ENCODE results near the gene FRA10AC1.
"Not testable (repeated sequence)": the region's sequence is repeated elsewhere in the genome, so short reads cannot be mapped to it uniquely, and the experiment has no call there.

The FRA10AC1 gene

DNA sequence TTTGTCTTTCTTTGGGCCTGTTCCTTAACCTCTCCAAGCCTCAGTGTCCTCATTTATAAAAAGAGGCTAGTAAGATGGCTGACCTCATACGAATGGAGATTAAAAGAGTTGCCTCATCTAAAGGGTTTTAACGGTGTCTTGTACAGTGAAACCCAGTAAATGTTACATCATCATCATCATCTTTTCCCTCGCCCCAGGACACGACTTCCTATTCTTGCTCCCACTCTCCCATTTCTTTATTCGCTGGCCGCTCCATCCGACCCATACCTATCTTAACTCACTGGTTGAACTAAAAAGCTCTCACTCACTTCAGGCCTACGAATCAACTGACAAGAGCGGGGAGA is 554 bp downstream of the FRA10AC1 start:
- no peak for DNase-seq

DNA sequence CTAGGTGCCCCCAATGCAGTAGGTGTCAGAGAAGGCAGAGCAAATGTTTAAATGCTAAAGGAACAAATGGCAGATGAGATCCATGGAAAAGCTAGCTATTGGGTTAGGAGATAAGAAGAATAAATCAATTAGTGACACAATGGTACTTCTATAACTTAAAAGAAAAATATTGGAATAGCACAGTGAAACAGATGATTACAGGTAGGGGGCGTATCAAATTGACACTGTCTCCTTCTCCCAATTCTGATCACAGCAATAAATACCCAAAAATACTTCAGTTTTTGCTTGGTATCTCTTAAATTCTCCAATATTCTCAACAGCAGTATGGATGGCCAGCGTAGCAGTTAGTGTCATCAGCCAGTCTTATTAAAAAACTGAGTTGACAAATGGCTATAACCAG is 5.2 kb downstream of the FRA10AC1 start:
- DNase-seq, result no peak

DNA sequence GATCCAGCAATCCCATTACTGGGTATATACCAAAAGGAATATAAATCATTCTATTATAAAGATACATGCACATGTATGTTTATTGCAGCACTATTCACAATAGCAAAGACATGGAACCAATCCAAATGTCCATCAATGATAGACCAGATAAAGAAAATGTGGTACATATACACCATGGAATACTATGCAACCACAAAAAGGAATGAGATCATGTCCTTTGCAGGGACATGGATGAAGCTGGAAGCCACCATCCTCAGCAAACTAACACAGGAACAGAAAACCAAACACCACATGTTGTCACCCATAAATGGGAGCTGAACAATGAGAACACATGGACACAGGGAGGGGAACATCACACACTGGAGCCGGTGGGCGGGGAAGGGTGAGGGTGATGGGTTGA is 5.8 kb downstream of the FRA10AC1 start:
- not testable (repeated sequence) for DNase-seq

DNA sequence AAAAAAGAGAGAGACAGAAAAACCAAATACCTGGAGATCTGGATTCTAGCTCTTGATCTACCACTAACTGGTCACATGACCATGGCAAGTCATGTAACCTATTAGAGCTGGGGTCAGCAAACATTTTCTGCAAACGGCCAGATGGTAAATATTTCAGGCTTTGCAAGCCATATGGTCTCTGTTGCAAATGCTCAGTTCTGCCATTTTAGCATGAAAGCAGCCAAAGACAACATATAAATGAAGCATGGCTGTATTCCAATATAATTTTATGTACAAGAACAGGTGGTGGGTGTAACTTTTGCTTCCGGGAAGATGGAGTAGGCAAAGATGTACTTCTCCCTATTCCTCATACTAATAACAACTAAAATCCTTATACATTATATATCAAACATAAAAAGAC is 6.7 kb downstream of the FRA10AC1 start:
- DNase-seq, result no peak

DNA sequence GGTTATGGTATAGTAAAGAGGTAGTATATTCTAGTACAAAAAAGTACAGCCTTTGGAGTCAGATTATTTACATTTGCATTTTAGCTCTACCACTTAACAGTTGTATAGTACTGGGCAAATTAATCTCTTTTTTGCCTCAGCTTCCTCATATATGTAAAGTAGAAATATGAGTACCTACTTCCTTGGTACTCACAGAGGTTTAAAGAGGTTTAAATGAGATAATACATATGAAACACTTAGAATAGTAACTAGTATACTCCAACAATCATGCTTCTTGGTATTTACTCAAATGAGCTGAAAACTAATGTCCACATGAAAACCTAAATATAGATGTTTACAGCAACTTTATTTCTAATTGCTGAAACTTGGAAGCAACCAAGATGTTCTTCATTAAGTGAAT is 14.7 kb downstream of the FRA10AC1 start:
- no peak for DNase-seq

DNA sequence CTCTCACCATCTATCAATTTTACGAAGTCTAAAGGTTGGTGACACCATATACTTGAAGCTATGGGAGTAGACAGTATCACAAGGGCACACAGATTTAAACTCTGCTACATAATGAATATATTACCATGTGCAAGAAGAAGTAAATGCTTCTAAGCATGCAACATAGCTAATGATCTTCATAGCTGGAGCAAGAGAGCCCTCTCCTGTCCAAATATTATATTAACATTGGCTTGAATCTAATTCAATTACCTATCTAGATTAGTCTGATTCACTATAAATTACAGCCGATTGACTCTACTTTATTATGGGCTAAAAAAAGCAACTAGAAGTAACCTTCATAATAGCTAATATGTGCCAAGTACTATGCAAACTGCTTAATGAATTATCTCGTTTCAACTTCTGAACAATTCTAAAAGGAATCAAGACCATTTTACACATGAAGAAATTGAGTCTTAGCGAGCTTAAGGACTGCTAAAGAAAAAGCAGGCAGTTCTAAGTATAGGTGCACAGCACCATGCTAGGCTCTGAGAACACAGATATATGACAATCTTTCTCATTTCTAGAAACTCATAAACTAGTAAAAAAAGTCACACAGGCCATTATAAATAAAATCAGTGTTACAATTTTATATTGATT is 21.9 kb downstream of the FRA10AC1 start:
- no peak for DNase-seq

DNA sequence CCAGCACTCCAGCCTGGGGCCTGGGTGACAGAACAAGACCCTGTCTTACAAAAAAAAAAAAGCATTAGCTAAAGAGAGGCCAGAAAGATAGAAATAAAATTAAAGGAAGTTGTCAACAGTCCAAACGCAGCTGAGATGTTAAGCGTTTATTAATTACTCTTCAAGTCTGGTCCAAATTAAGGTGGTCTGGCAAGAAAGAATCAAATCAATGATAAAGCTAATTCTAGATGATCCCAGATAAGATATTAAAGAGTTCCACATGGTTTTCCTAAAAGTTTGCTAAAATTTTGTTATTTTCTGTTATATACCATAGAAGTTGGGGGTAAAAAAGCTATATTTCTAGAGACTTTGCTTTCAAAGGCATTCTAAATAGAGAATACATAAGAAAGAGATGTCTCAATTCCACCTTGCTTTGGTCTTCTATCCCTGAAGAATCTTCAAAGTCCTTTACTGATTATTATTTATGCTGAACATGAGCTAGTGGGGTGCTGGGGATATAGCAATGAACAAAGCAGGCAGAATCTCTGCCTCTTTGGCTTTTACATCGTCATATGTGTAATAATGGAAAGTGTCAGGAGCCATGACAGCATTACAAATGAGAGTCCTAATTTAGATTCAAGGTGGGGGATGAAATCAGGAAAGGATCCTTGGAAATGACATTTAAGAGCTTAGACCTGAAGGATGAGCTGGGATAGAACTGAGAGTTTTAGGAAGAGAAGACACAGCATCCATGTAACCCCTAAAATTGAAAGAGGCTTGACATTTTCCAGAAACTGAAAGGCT is 23.4 kb downstream of the FRA10AC1 start:
- no peak for DNase-seq

DNA sequence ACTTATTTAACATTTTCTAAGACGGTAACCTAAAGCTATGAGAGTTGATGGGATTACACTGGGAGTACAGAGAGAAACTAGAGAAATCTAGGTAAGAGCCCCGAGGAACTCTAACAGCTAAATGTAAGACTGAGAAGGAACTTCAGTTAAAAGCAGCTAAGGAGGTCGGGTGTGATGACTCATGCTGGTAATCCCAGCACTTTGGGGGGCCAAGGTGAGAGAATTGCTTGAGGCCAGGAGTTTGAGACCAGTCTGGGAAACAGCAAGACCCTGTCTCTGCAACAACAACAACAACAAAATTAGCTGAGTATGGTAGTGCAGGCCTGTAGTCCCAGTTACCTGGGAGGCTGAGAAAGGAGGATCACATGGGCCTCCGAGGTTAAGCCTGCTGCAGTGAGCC is 24.0 kb downstream of the FRA10AC1 start:
- DNase-seq, result no peak

DNA sequence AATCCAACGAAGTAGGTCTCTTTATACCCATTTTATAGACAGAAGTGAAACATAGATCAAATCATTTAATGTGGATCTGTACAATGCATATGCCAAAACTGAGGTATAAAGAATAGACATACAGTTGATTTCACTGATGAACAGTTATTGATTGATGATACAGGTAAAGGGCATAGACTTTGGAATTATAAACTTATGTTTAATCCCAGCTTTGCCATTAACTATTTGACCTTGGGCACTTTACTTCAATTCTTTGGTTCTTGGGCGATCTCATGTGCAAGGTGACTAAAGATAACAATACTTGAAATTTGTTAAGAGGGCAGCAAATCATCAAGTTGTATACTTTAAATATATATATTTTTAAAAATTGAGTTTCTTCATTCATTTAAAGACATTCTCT is 28.6 kb downstream of the FRA10AC1 start:
- DNase-seq, result no peak

DNA sequence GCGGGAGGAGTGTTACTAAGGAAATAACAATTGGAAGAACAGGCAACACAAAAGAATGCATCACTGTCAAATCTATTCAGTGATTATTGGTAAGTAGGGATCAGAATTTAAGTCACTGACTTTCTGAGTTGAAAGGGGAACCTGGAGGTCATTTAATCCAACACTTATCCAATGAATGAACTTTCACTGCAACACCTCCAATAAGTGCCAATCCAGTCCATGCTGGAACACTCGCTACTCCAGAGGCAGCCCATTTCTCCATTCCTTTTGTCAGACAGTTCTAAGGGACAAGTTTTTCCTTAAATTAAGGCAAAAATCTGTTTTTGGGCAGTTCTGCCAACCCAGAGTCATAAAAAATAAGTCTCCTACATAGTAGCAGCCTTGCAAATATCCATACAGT is 29.5 kb downstream of the FRA10AC1 start:
- no peak for DNase-seq

DNA sequence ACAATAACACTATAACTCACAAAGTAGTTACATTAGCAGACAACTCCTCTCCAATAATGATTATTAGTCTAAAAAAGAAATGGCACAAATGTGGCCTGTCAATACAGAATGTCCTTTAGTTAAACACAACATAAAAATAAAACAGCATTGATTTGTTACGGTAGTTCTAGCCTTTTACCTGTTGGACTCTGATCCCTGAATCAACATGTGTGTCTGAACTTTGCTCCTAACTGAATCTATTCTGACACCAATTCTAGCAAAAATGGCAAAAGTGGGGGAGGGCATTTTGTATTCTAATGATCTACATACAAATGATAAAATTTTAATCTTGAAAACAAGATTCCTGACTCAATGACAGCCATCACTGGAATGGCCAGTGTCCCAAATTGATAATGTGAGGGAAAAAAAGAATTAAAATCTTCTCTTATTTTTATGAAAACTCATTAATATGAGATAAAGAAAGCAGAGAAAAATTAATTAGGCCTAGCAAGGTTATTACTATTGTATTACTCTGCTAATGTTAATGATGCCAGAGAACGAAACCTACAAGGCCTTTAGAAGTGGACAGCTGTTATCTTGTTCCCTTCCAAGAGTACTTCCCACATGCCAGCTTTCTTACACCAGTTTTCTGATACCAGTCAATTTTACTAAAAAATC is 30.2 kb downstream of the FRA10AC1 start:
- no peak for DNase-seq

DNA sequence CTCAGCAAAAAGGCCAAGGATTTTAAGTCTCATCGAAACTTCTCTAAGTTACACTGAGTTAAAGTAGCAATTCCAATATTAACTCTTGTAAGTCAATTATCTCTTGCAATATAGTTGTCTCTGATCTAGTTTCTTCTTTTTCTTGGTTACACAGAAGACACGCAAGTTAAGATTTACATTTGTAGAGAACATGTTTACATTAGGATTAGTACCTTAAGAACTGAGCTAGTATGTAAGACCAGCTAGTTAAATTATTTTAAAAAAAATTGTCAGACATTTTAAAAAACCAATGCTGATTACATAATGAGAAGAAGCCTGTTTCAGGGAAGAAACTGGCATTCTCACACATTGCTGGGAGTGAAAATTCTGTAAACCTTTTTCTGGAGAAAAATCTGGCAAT is 31.4 kb downstream of the FRA10AC1 start:
- DNase-seq, result no peak

DNA sequence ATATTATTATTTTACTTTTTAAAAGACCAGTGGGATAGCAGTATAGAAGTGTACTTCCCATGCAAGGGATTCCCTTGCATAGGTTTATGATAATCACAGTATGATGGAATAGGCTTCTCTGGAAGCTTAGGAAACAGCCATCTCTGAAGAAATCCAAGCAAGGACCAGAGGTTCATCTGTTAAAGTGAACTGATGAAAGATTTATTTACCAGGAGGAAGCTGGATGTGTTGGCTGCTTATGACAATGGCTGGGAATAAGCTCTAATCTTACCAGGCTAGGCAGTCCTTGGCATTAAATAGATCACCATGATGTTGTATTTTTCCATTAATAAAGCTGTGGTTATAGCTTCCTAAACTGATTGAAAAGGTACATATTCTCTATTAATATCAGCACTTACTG is 32.0 kb downstream of the FRA10AC1 start:
- no peak for DNase-seq

DNA sequence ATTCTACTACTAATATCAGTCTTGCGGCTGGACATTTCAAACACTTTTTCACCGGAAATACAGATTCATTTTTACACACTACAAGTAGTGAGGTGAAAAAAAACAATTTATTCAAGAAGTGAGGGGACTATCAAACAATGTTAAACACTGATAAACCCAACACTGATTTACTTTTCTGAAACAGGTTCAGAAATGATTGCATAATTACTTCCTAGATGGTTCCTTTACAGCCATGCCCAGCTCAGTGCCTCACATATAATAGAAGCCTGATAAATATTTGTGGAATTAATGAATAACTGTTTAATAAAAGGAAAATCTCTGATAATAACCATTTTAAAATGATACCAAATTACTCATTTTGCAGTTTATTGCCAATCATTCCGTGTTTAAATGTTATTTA is 34.6 kb downstream of the FRA10AC1 start:
- no peak for DNase-seq

DNA sequence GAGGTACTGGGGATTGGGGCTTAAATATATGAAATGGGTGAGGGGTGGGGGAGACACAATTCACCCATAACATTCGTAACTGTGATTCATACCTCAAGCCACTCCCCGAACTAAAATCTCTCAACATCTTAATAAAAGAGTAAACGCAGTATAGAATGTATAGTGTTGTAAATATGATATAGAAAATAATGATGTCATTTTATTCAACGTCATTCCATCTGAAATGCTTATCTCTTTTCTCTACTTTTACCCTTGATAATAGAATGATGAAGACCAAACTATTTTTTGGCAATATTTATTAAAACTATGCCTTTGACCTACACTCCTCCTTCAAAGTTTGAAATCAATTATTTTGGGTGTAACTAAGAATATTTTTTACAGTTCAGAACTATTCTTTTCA is 36.4 kb downstream of the FRA10AC1 start:
- DNase-seq, result no peak

DNA sequence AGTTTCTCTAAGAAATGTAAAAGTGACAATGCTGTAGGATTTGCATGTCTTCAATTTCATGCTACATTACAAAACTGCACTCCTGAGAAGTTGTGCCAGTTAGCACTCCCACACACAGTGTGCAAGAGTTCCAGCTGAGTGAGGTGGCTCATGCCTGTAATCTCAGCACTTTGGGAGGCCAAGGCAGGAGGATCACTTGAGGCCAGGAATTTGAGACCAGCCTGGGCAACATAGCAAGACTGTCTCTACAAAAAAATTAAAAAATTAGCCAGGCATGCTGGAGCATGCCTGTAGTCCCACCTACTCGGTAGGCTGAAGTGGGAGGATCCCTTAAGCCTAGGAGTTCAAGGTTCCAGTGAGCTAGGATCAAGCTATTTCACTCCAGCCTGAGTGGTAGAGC is 44.6 kb downstream of the FRA10AC1 start:
- no peak for DNase-seq

DNA sequence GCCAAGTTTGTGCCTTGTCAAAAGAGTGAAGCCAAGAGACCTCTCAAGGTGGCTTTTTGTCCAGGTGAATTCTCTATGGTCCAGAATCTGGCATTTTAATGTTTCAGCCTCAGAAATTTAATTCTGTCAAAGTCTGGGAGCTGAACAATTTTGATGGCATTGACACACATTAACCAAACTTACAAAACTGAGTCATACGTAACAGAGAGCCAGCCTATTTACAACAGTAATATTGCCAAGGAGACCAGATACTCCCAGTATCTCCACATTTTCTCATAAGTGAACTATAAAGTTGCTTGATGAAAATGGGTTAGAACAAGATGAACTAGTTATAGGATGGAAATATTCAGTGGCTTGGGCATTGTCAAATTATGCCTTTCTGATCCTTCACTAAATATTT is 46.2 kb downstream of the FRA10AC1 start:
- no peak for DNase-seq

DNA sequence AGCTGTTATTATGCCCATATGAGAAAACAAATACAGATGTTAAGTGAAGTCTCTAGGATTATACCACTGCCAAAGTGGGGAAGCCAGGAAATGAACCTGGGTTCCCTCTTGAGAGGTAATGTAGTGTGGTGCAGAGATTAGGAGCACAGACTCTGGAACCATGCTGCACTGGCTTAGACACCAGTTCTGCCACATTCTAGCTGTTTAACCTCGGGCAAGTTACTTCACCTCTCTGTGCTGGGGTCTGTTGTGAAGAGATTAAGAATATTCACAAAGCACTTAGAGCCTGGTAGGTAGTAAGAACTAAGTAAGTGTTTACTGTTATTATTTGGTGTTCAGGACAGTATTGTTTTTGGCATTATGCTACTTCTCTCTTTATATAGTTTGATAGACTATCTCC is 48.2 kb downstream of the FRA10AC1 start:
- DNase-seq, result no peak

DNA sequence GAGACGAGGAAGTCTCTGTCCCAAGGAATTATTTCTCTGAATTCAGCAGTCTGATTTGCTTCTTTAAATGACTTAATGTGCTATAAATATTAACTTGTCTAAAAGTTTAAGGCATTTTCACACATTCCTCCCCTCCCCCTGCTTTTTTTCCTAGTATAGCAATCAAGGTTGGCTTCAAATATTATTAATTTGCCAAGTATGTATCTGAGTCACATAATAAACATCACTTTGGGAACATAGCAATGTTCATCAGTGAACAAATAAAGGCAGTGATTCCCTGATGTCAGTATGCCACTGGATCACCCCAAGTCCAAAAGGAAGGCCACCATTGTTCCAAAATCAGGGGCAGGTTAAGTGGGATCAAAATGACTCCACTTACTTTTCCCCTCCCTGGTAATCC is 49.5 kb downstream of the FRA10AC1 start:
- DNase-seq, result no peak

DNA sequence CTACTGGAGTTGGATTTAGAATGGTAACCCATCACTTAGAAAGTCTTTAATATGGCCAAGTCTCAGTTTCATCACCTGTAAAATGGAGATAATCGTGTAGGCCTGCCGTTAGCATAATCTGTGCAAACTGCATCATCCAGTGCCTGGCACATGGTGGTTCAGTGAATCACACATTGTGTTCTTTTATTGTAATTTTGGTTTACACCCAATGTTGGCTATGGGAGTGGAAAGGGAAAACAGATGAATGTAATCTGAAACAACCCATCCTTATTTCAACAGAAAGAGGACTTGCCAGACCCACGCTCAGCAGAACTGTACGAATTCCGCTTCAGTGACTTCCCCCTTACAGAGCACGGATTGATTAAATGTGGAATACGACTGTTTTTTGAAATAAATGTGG is 62.6 kb downstream of the FRA10AC1 start:
- no peak for DNase-seq

DNA sequence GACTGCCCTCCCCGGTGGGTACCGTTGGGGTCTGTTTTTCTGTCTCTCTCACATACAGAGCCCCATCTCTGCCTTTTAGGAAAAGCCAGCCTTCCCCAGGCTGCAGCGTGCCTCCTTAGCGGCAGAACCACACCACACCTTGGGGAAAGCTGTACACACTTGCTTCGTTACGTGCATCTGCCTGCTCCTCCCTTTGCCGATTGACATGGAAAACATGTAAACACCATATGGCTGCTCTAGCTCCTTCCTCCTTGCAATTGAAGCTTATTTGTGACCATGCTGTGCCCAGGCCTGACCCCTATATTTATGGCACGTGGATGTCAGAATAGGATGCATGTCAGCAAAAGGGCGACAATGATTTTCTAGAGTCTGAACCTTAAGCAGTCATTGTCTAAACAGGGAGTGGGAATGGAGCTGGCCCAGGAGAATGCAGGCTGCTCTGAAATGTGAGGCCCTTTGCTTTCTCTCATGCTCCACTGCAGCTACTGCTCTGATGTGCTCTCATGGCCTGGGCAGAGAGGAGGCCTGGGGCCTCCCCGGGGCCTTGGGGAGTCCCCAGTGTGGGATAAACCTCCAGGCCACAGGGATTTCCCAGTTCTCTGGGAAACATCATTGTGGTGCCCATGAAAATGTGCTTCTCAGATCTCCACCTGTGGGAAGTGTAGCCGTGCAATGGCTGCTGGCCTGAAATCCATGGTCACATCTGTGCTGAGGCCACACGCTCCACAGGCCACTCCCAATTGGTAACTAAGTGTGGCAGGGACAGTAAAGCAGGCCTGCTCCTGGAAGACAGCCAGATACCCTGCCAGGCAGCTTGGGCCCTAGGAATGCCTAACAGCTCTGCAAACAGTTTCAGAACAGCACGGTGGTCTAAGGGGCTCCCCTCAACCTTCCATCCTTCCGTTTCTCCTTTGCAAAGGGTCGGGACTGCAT is 71.5 kb downstream of the FRA10AC1 start:
- no peak for DNase-seq

DNA sequence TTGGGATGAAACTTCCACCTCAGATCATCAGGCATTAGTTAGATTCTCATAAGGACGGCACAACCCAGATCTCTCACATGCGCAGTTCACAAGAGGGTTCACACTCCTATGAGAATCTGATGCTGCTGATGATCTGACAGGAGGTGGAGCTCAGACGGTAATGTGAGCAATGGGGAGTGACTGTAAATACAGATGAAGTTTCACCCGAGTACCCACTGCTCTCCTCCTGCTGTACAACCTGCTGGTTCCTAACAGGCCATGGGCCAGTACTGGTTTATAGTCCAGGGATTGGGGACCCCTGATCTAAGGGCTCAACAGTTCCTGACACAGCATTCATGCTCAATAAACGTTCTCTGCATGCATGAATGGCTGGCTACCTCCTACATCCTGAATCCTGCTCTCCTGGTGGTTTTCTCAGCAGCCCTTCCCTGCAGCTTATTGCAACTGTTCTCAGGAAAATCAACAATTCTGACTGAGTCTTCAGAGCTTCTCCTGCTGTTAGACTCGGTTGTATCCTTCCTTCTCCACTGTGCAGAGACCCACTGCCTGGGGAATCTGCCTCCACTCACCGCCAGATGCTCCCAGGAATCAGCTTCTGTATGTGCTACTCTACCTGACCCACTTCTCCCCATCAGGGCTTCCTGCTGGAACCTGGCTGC is 72.6 kb downstream of the FRA10AC1 start:
- no peak for DNase-seq

DNA sequence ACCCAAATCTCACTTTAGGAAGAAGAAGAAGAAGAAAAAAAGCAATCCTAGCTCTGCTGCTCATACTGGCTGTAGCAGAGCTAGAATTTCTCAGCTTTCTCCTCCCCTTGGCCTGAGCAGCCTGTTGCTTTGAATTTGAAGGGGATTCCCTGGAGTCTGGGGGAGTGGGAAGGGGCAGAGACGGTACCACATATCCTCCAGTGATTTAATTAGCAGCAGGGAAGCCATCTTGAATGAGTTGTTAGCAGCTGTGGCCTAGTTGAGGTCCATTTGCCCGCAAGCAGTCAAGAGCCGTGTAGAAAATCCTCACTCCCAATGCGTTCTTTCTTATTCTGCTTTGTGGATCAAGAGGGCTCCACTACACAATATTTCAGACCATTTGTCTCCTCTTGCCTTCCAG is 73.5 kb downstream of the FRA10AC1 start:
- DNase-seq, result no peak
